Upper lobe of left lung (tissue), 6 donors: ENCODE measurements around the gene HAGHL. TPM values are rescaled to one million over a fixed set of nuclear protein-coding genes. Genes with fewer than 3 reads are reported as not detected.

Experiments used
- ATAC-seq, 2 donors: fragments of 200-7000 bp; cut with Tn5 transposase; one replicate each; pipeline ENCODE4 v1.9.1; 2022; ENCODE audit warnings: mild to moderate bottlenecking in 2 of 2, moderate library complexity in 2 of 2; ENCODE audit not compliant: low FRiP score in 2 of 2
- DNase-seq, 2 donors: peaks; one replicate each; pipeline ENCODE4 v3.0.0-alpha.2; 2019 to 2020
- H3K27ac ChIP-seq, 4 donors: fragments of 200-600 bp; sonication (generic); one replicate each; pipeline ENCODE4 v1.5.1; 2016 to 2019
- H3K27me3 ChIP-seq, 4 donors: fragments of 200-600 bp; sonication (generic); one replicate each; pipeline ENCODE4 v1.5.1; 2017 to 2019
- H3K36me3 ChIP-seq, 4 donors: fragments of 200-600 bp; sonication (generic); one replicate each; pipeline ENCODE4 v1.5.1; 2016 to 2019
- H3K4me1 ChIP-seq, 4 donors: fragments of 200-600 bp; sonication (generic); one replicate each; pipeline ENCODE4 v1.5.1; 2018 to 2019
- H3K4me3 ChIP-seq, 4 donors: fragments of 200-600 bp; sonication (generic); one replicate each; pipeline ENCODE4 v1.5.1; 2017 to 2019; ENCODE audit warnings: mild to moderate bottlenecking in 2 of 4, moderate library complexity in 1 of 4
- H3K9me3 ChIP-seq, 4 donors: fragments of 200-600 bp; sonication (generic); one replicate each; pipeline ENCODE4 v1.5.1; 2018 to 2019
- CTCF ChIP-seq, 6 experiments: fragments of 450-650 bp in 4 of 6; fragments of 200-600 bp in 2 of 6; sonication (generic) in 2 of 6; IDR thresholded peaks; one replicate each; pipeline ENCODE4 v1.5.1; 2016 to 2019; ENCODE audit warnings: antibody characterized with exemption in 6 of 6
- EP300 ChIP-seq, 4 donors: sonication (generic); formaldehyde crosslinking; IDR thresholded peaks; one replicate each; pipeline ENCODE4 v1.5.1; 2017; ENCODE audit warnings: antibody characterized with exemption in 4 of 4, control low read depth in 2 of 4
- POLR2A ChIP-seq, 4 donors: fragments of 450-650 bp; IDR thresholded peaks; one replicate each; pipeline ENCODE4 v1.5.1; 2016 to 2017; ENCODE audit warnings: antibody characterized with exemption in 4 of 4, mild to moderate bottlenecking in 2 of 4
- POLR2AphosphoS5 ChIP-seq, 2 donors: sonication (generic); formaldehyde crosslinking; IDR thresholded peaks; one replicate each; pipeline ENCODE4 v1.5.1; 2017; ENCODE audit warnings: antibody characterized with exemption in 2 of 2
- WGBS, 2 donors: methylation state at CpG; one replicate each; pipeline ENCODE4 v1.1.5; 2017 to 2018; 5-methylcytosine and 5-hydroxymethylcytosine counted together
- total RNA-seq, 6 donors: library from RNA; depleted of rRNA in 4 of 6; stranded (reverse); fragments of >200 nt in 4 of 6; gene quantifications; one replicate each; pipeline versions ENCODE4 v1.1.0 to v1.2.1, GENCODE V29; 2016 to 2021
- donor health status: DM: no; HTN: no; CAD: no; lungs with moderate emphysema.
- donor health status: DM: no; HTN: yes; CAD: no; lungs with severe emphysema.

HAGHL gene
- total RNA-seq = 10 to 100 TPM in 5 of 6 donors, 1 to 10 TPM in 1; 4.0 to 43.0 (median 13.5) TPM

- TF ChIP-seq CTCF (IDR thresholded peaks at IDR 0.05) (no peak), POLR2A (IDR thresholded peaks at IDR 0.05) (peak in 2 of 4 donors; percentile 2 to 48)
- H3K27ac ChIP-seq = peak within 1 kb of the TSS in 2 of 4 donors; percentile 52 to 53
- peak within 1 kb of the TSS; percentile 30 to 65 (median 59) for H3K4me3 ChIP-seq
- H3K27me3 ChIP-seq = peaks cover 0 to 29% (median 17%) of the 10 kb centered on the region in 4 donors
- ATAC-seq (peak in 1 of 2 donors; percentile 48), DNase-seq (peak; percentile 51 to 95)
- WGBS, 2 donors = 7% methylated on average over 23 of the region's 88 CpGs; no CpG with 5 or more reads in 1 of the 2 donors
- H3K9me3 ChIP-seq = no peaks in the 10 kb centered on the region
- H3K36me3 ChIP-seq = peaks cover 0 to 13% (median 8%) of the 10 kb centered on the region in 4 donors
- H3K4me1 ChIP-seq = peaks cover 24 to 46% (median 35%) of the 10 kb centered on the region in 4 donors
These were observed at the start of gene HAGHL, which contains the start of gene CCDC78 for GRCh38 chr16:726438-727290. Gene HAGHL, plus strand, starts transcription at chr16:727106. Its CDS starts 404 bp downstream, at chr16:727510. Gene CCDC78, minus strand, starts transcription at chr16:726443. Its CDS starts 76 bp downstream, at chr16:726367.

GRCh38 chr16:677316-678190, 49.4 kb upstream of the HAGHL start:
- Histone ChIP-seq H3K4me1 (peaks cover 32 to 65% (median 39%) of the 10 kb centered on the region in 4 donors), H3K27me3 (no peaks in the 10 kb centered on the region), H3K4me3 (no peak overlapping the region), H3K27ac (no peak overlapping the region), H3K36me3 (peaks cover 14 to 29% (median 23%) of the 10 kb centered on the region in 4 donors), H3K9me3 (no peaks in the 10 kb centered on the region)
- no peak for ATAC-seq
- TF ChIP-seq CTCF (IDR thresholded peaks at IDR 0.05) = no peak
- no peak for TF ChIP-seq POLR2AphosphoS5 (IDR thresholded peaks at IDR 0.05)
- TF ChIP-seq EP300 (IDR thresholded peaks at IDR 0.05) = no peak
- no peak for TF ChIP-seq POLR2A (IDR thresholded peaks at IDR 0.05)
- DNase-seq = peak in 1 of 2 donors; percentile 85
- WGBS, 2 donors = 76 to 80% methylated on average over 22 to 23 of the region's 57 CpGs

GRCh38 chr16:678209-678857, 48.6 kb upstream of the HAGHL start:
- DNase-seq = peak in 1 of 2 donors; percentile 78
- peak overlapping the region in 1 of 4 donors; percentile 94 for H3K27ac ChIP-seq

More at GRCh38 chr16:678209-678857, 48.6 kb upstream of the HAGHL start:
- TF ChIP-seq EP300 (IDR thresholded peaks at IDR 0.05) (no peak), POLR2A (IDR thresholded peaks at IDR 0.05) (no peak), CTCF (IDR thresholded peaks at IDR 0.05) (no peak), POLR2AphosphoS5 (IDR thresholded peaks at IDR 0.05) (no peak)
- Histone ChIP-seq H3K36me3 (peaks cover 9 to 29% (median 22%) of the 10 kb centered on the region in 4 donors), H3K4me3 (no peak overlapping the region), H3K27me3 (no peaks in the 10 kb centered on the region), H3K9me3 (no peaks in the 10 kb centered on the region), H3K4me1 (peaks cover 38 to 72% (median 46%) of the 10 kb centered on the region in 4 donors)
- no peak for ATAC-seq
- WGBS, 2 donors = 76 to 85% methylated on average over 7 to 13 of the region's 21 CpGs
